ENCODE results near the gene ZSWIM8.
A peak's percentile ranks its signal among the peaks of the same experiment; 100 is the strongest.
"Not testable (repeated sequence)": the region's sequence is repeated elsewhere in the genome, so short reads cannot be mapped to it uniquely, and the experiment has no call there.

Gene ZSWIM8

GRCh38 chr10:73773152-73773879 lies 12.1 kb upstream of the ZSWIM8 start:
- DNase-seq (ENCODE audit: low read depth in 2 of 2): peak in 1 of 2 donors; percentile 15

DNA sequence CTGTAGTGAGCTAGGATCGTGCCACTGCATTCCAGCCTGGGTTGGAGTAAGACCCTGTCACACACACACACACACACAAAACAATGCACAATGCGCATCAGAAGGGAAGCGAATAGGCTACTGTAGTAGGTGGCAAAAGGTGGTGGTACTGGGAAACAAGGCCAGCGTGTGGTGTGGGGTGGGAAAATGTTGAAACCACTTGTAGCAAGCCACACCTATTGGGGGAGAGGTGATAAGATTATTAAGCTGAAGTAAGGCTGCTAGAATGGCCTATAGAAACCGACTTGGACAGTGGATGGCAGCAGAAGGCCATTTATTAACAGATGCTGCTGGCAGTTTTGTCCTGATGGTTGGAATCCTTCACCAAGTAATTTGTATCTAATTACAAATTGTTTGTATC lies 10.8 kb upstream of the ZSWIM8 start:
- no peak for DNase-seq (ENCODE audit: low read depth in 2 of 2)

DNA sequence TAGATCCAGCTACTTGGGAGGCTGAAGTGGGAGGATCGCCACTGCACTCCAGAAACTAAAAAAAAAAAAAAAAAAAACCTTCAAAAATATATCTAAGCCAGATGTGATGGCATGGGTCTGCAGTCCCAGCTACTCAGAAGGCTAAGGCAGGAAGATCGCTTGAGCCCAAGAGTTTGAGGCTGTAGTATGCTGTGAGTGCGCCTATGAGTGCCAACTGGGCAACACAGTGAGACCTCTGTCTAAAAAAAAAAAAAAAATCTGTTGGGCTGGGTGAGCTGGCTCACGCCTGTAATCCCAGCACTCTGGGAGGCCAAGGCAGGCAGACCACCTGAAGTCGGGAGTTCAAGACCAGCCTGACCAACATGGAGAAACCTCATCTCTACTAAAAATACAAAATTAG lies 6.4 kb upstream of the ZSWIM8 start:
- DNase-seq (ENCODE audit: low read depth in 2 of 2): no peak

GRCh38 chr10:73779539-73780197 lies 5.7 kb upstream of the ZSWIM8 start:
- DNase-seq (ENCODE audit: low read depth in 2 of 2): no peak

DNA sequence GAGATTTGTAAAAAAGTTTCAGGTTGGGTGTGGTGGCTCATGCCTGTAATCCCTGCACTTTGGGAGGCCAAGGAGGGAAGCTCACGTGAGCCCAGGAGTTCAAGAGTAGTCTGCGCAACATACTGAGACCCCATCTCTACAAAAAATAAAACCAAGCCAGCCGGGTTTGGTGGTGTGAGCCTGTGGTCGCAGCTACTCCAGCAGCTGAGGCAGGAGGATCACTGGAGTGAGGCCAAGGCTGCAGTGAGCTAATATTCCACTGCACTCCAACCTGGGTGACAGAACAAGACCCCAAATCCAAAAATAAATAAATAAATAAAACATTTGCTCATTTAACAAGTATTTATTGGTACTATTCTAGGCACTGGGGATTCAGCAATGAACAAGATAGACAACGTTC lies 5.1 kb upstream of the ZSWIM8 start:
- no peak for DNase-seq (ENCODE audit: low read depth in 2 of 2)

GRCh38 chr10:73780966-73781365 lies 4.4 kb upstream of the ZSWIM8 start:
- no peak for DNase-seq (ENCODE audit: low read depth in 2 of 2)

- no peak for DNase-seq (ENCODE audit: low read depth in 2 of 2)
These were observed 3.9 kb upstream of the ZSWIM8 start for GRCh38 chr10:73781548-73781878.

DNA sequence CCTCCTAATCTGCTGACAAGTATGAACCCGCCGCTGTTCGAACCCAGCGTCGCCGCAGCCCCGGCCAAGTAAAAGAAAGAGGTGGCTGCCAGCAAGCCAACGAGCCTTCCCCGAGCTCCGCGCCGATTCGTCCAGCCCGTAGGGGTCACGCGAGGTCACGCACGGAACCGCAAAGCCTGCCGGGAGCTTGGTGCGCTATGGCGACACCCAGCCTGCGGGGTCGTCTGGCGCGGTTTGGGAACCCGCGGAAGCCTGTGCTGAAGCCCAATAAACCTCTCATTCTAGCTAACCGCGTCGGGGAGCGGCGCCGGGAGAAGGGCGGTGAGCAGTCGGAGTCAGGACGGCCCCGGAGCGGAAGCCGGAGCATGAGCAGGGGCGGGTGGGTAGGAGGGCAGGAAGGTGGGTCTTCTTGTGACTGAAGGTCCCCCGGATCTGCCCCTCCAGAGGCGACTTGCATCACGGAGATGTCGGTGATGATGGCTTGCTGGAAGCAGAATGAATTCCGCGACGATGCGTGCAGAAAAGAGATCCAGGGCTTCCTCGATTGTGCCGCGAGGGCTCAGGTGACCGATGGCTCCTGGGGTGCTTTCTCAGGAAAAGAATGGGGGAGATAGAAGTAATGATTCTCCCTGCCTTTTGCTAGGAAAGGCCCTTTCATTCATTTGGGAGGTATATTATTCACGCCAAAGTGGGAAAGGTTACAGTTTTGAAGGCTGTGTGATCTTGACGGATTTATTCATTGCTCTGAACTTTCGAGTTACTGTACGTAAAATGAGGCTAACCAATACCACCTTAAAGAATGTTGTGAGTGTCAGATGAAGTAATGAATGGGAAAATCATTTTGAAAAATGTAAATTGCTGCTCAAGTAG lies 3.3 kb upstream of the ZSWIM8 start, which contains the start of gene CHCHD1:
CHCHD1 (plus strand) TSS at position 170 of the 870 bp plus-strand sequence; CDS start at position 198, 28 bp downstream.
- peak; percentile 83 to 89 for DNase-seq (ENCODE audit: low read depth in 2 of 2)

DNA sequence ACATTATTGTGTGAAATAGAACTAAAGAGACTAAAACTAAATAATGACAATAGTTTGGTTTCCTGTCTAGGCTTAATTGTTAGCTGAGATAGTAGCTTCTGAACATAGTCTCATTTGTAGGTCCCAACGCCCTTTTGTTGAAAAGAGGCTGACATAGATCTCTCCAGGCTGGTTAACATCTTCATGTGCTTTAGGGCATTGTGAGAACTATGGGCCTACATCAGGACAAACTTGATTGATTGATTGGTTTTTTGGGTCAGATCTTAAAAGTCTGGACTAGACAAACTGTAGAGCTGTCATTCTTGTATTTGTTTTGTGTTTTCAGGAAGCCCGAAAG lies 2.7 kb upstream of the ZSWIM8 start:
- no peak for DNase-seq (ENCODE audit: low read depth in 2 of 2)

DNA sequence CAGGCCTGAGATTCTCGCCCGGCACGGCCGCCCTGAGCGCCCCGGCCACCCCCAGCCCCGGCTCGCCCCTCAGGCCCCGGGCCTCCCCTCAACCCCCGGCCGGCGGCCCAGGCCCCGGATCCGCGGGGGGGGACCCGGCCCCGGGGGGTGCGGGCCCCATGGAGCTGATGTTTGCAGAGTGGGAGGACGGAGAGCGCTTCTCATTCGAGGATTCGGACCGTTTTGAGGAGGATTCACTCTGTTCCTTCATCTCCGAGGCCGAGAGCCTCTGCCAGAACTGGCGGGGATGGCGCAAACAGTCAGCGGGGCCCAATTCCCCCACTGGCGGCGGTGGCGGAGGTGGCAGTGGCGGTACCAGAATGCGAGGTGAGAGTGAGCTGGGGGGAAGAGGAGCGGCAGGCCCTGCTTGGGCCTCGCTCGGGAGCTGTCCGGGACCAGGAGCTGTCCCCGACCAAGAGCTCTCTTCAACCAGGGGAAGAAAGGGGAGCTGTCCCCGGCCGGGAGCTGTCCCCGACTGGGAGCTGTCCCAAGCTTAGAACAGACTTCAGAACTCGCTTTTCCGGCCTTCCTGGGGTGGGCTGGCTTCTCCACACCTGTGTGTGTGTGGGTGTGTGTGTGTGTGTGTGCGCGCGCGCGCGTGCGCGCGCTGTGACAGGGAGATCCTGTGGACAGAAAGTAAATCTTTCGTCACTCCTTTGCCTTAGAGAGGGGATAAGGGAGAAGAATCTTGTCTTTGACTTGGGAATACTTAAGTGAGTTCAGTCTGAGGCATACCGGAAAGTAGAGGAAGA lies 510 bp downstream of the ZSWIM8 start:
- peak in 1 of 2 donors; percentile 28 for DNase-seq (ENCODE audit: low read depth in 2 of 2)

DNA sequence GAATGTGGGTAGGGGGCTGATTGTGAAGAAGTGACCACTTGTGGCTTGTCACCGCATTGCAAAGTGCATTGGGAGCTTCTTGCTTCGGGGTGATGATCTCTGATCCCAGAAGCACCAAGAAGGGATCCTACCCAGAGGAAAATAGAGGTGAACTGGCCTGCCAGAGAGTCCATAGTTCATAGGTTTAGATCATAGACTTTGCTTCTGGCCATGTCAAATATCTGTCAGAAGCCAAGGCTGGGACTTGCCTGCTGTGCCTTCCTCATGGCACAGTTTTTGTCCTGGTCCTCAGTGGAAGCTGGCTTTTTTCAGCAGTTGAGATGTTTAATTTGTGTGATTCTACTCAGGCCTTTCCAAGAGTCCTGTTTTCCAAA lies 1.1 kb downstream of the ZSWIM8 start:
- no peak for DNase-seq (ENCODE audit: low read depth in 2 of 2)

DNA sequence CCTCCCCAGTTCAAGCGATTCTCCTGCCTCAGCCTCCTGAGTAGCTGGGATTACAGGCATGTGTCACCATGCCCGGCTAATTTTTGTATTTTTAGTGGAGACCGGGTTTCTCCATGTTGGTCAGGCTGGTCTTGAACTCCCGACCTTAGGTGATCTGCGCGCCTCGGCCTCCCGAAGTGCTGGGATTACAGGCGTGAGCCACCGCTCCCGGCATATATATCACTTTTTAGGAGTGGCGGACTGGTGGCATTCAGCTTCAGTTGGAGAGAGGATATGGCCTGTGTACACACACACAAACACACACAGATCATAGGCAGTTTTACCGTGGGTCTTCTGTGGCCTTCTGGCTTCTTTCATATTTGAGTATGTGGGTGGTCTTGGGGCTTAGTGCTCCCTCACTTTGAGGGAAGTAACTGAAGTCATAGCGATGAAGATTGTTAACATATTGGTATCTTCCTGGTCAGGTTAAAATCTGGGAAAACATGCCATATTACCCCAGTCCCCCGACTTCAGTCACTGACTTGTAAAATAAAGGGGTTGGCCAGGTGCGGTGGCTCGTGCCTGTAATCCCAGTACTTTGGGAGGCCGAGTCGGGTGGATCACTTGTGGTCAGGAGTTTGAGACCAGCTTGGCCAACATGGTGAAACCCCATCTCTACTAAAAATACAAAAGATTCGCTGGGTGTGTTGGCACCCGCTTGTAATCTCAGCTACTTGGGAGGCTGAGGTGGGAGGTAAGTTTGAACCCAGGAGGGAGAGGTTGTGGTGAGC lies 1.8 kb downstream of the ZSWIM8 start:
- not testable (repeated sequence) for DNase-seq (ENCODE audit: low read depth in 2 of 2)

GRCh38 chr10:73788864-73789658 lies 3.7 kb downstream of the ZSWIM8 start:
- no peak for DNase-seq (ENCODE audit: low read depth in 2 of 2)

- no peak for DNase-seq (ENCODE audit: low read depth in 2 of 2)
These were observed 4.3 kb downstream of the ZSWIM8 start for GRCh38 chr10:73789659-73790055.

- DNase-seq (ENCODE audit: low read depth in 2 of 2): no peak
These were observed 5.7 kb downstream of the ZSWIM8 start for GRCh38 chr10:73790886-73791625.

DNA sequence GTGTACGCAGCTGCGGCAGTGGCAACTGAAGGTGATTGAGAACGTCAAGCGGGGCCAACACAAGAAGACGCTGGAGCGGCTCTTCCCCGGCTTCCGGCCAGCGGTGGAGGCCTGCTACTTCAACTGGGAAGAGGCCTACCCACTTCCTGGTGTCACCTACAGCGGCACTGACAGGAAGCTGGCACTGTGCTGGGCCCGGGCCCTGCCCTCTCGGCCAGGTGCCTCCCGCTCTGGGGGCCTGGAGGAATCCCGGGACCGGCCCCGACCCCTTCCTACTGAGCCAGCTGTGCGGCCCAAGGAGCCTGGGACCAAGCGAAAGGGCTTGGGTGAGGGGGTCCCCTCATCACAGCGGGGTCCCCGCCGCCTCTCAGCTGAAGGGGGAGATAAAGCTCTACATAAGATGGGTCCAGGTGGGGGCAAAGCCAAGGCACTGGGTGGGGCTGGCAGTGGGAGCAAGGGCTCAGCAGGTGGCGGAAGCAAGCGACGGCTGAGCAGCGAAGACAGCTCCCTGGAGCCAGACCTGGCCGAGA lies 6.5 kb downstream of the ZSWIM8 start:
- DNase-seq (ENCODE audit: low read depth in 2 of 2): no peak

DNA sequence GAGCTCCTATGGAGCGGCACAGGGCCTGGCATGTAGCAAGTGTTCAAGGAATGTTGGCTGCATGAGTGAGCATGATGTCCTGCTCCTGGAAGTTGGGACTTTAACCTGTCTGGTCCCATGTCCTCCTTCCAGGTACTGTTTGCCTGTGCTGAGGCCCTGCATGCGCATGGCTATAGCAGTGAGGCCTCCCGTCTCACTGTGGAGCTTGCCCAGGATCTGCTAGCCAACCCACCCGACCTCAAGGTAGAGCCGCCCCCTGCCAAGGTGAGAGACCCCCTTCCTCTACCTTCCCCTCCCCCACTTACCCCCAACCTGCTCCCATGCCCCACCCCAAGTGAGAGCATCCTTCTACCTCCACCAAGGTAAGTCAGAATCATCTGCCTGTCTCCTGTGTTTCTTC lies 8.1 kb downstream of the ZSWIM8 start:
- DNase-seq (ENCODE audit: low read depth in 2 of 2): no peak

DNA sequence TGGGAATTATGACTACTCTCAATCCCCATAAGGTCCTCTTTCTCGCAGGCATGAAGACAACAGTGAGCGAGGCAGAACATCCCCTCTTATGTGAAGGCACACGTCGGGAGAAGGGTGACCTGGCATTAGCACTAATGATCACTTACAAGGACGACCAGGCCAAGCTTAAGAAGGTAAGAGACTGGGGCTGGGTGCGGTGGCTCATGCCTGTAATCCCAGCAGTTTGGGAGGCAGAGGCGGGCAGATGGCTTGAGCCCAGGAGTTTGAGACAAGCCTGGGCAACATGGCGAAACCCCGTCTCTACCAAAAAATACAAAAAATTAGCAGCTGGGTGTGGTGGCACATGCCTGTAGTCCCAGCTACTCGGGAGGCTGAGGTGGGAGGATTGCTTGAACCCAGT lies 10.1 kb downstream of the ZSWIM8 start:
- DNase-seq (ENCODE audit: low read depth in 2 of 2): not testable (repeated sequence)

- not testable (repeated sequence) for DNase-seq (ENCODE audit: low read depth in 2 of 2)
These were observed 10.6 kb downstream of the ZSWIM8 start for GRCh38 chr10:73796035-73796434.

Data from stimulated activated CD4-positive, alpha-beta T cell treated with anti-CD3 and anti-CD28 coated beads, Interleukin-1b, Interleukin-23, amount 100 ng/mL, for 4 hours (primary cell).